GM23338 (cell line): ENCODE results near the gene STK4. TPM values are rescaled to one million over a fixed set of nuclear protein-coding genes. Genes with fewer than 3 reads are reported as not detected.

ENCODE experiments used
- ATAC-seq: fragments of 200-7000 bp; cut with Tn5 transposase; 3 replicates; pipeline ENCODE4 v1.9.1; 2020
- DNase-seq: peaks from one replicate; pipeline ENCODE4 v3.0.0-alpha.2; 2015; ENCODE audit warnings: low spot score
- H2AFZ ChIP-seq: fragments of 200-600 bp; sonication (generic); 2 replicates; pipeline ENCODE4 v1.8.0; 2016; ENCODE audit warnings: antibody characterized with exemption, mild to moderate bottlenecking, moderate library complexity
- H3F3A ChIP-seq: fragments of 200-600 bp; sonication (generic); replicated peaks from 2 replicates; pipeline ENCODE4 v1.8.0; 2017; ENCODE audit warnings: antibody characterized with exemption, mixed run types, low read depth
- H3K27ac ChIP-seq: fragments of 200-600 bp; sonication (generic); 2 replicates; pipeline ENCODE4 v1.6.1; 2016; ENCODE audit warnings: low read depth
- H3K27me3 ChIP-seq: fragments of 200-600 bp; sonication (generic); 2 replicates; pipeline ENCODE4 v1.8.0; 2016; ENCODE audit warnings: mild to moderate bottlenecking, mixed run types, moderate library complexity; ENCODE audit not compliant: insufficient read depth
- H3K36me3 ChIP-seq: fragments of 200-600 bp; sonication (generic); 2 replicates; pipeline ENCODE4 v1.8.0; 2016; ENCODE audit warnings: mild to moderate bottlenecking; ENCODE audit not compliant: insufficient read depth
- H3K4me1 ChIP-seq: fragments of 200-600 bp; sonication (generic); 2 replicates; pipeline ENCODE4 v1.8.0; 2016; ENCODE audit warnings: mild to moderate bottlenecking, moderate library complexity; ENCODE audit not compliant: insufficient read depth
- H3K4me2 ChIP-seq: fragments of 200-600 bp; sonication (generic); 2 replicates; pipeline ENCODE4 v1.7.1; 2017; ENCODE audit warnings: mixed run types
- H3K4me3 ChIP-seq: fragments of 200-600 bp; sonication (generic); 2 replicates; pipeline ENCODE4 v1.6.1; 2016; ENCODE audit warnings: mixed run types
- H3K79me2 ChIP-seq: fragments of 200-600 bp; sonication (generic); replicated peaks from 2 replicates; pipeline ENCODE4 v1.8.0; 2017; ENCODE audit warnings: mild to moderate bottlenecking; ENCODE audit not compliant: insufficient read depth
- H3K9me2 ChIP-seq: fragments of 200-600 bp; sonication (generic); 2 replicates; pipeline ENCODE4 v1.8.0; 2017; ENCODE audit not compliant: insufficient read depth
- H4K20me1 ChIP-seq: fragments of 200-600 bp; sonication (generic); replicated peaks from 2 replicates; pipeline ENCODE4 v1.8.0; 2017; ENCODE audit warnings: mild to moderate bottlenecking; ENCODE audit not compliant: insufficient read depth
- H3K27ac Mint-ChIP-seq: 2 replicates; pipeline ENCODE4 v1.8.0; 2020; ENCODE audit warnings: inconsistent platforms, mild to moderate bottlenecking, moderate library complexity, mixed read lengths
- H3K27me3 Mint-ChIP-seq: 3 replicates; pipeline ENCODE4 v1.8.0; 2022; ENCODE audit warnings: low read depth, mild to moderate bottlenecking, moderate library complexity, mixed read lengths, inconsistent platforms; ENCODE audit not compliant: insufficient read depth, poor library complexity
- H3K36me3 Mint-ChIP-seq: 3 replicates; pipeline ENCODE4 v1.8.0; 2021; ENCODE audit warnings: low read depth, mild to moderate bottlenecking, inconsistent platforms, moderate library complexity, mixed read lengths
- H3K4me1 Mint-ChIP-seq: 3 replicates; pipeline ENCODE4 v1.8.0; 2020; ENCODE audit warnings: mild to moderate bottlenecking, inconsistent platforms, mixed read lengths
- H3K4me3 Mint-ChIP-seq: 3 replicates; pipeline ENCODE4 v1.8.0; 2021; ENCODE audit warnings: moderate library complexity, mild to moderate bottlenecking, inconsistent platforms, mixed read lengths
- H3K9me3 Mint-ChIP-seq: 3 replicates; pipeline ENCODE4 v1.8.0; 2020; ENCODE audit warnings: moderate library complexity, mild to moderate bottlenecking, inconsistent platforms, mixed read lengths
- CREB1 ChIP-seq: fragments of 250-450 bp; sonication (Bioruptor Pico); IDR thresholded peaks from 2 replicates; pipeline ENCODE4 v1.5.0; 2020; ENCODE audit warnings: low read depth, mild to moderate bottlenecking, moderate library complexity
- EZH2 ChIP-seq: fragments of 200-600 bp; sonication (generic); IDR thresholded peaks from one replicate; pipeline ENCODE4 v1.8.0; 2017; ENCODE audit warnings: antibody characterized with exemption, mild to moderate bottlenecking, low read depth; ENCODE audit not compliant: unreplicated experiment
- EZH2phosphoT487 ChIP-seq: fragments of 200-600 bp; sonication (generic); IDR thresholded peaks from one replicate; pipeline ENCODE4 v1.8.1; 2018; ENCODE audit warnings: antibody characterized with exemption; ENCODE audit not compliant: unreplicated experiment
- JUNB ChIP-seq: IDR thresholded peaks from one replicate; pipeline ENCODE4 v1.6.1; 2016; ENCODE audit warnings: antibody characterized with exemption; ENCODE audit not compliant: unreplicated experiment
- NANOG ChIP-seq: IDR thresholded peaks from 2 replicates; pipeline ENCODE4 v1.6.1; 2016; ENCODE audit warnings: antibody characterized with exemption, borderline replicate concordance
- POLR2AphosphoS5 ChIP-seq: IDR thresholded peaks from 2 replicates; pipeline ENCODE4 v1.6.1; 2016; ENCODE audit warnings: antibody characterized with exemption, low read depth
- STAT1 ChIP-seq: IDR thresholded peaks from one replicate; pipeline ENCODE4 v1.6.1; 2016; ENCODE audit warnings: antibody characterized with exemption; ENCODE audit not compliant: unreplicated experiment
- ZNF114 ChIP-seq: fragments of 250-450 bp; sonication (Bioruptor Pico); IDR thresholded peaks from 2 replicates; pipeline ENCODE4 v1.5.0; 2020; ENCODE audit warnings: mild to moderate bottlenecking, moderate library complexity
- ZNF331 ChIP-seq: fragments of 250-450 bp; sonication (Bioruptor Pico); IDR thresholded peaks from 2 replicates; pipeline ENCODE4 v1.5.0; 2020; ENCODE audit warnings: low read depth, mild to moderate bottlenecking, moderate library complexity
- polyA plus RNA-seq: library from polyadenylated mRNA; unstranded; fragments of >200 nt; fragmentation: Nextera tagmentation; extraction: Ambion mirVana; gene quantifications from 2 replicates; pipeline ENCODE4 v1.2.1, GENCODE V29; 2016
- total RNA-seq: library from RNA; depleted of rRNA; stranded (reverse); fragments of >200 nt; shearing (Covaris generic); gene quantifications from 2 replicates; pipeline ENCODE4 v1.2.3, GENCODE V29; 2014
- TF ChIP-seq, protein P1 (sequence below): IDR thresholded peaks from 2 replicates; pipeline ENCODE4 v1.6.1; 2016; ENCODE audit warnings: antibody characterized with exemption
- TF ChIP-seq, protein P2 (sequence below): IDR thresholded peaks from one replicate; pipeline ENCODE4 v1.6.1; 2018; ENCODE audit warnings: antibody characterized with exemption; ENCODE audit not compliant: unreplicated experiment
- TF ChIP-seq, protein P3 (sequence below): fragments of 250-450 bp; sonication (Bioruptor Pico); IDR thresholded peaks from 2 replicates; pipeline ENCODE4 v1.5.0; 2020; ENCODE audit warnings: mild to moderate bottlenecking, moderate library complexity
- TF ChIP-seq, protein P4 (sequence below), 2 experiments: fragments of 200-600 bp in 1 of 2; sonication (generic) in 1 of 2; conservative IDR thresholded peaks; 2 replicates each; pipeline versions ENCODE4 v1.5.1 to v1.6.1; 2016 to 2017; ENCODE audit warnings: antibody characterized with exemption in 2 of 2, low read depth in 2 of 2, mild to moderate bottlenecking in 2 of 2, moderate library complexity in 1 of 2

Gene STK4
- total and polyA plus RNA-seq, 2 experiments from 2014 or later = 37.7 to 58.7 TPM

DNA sequence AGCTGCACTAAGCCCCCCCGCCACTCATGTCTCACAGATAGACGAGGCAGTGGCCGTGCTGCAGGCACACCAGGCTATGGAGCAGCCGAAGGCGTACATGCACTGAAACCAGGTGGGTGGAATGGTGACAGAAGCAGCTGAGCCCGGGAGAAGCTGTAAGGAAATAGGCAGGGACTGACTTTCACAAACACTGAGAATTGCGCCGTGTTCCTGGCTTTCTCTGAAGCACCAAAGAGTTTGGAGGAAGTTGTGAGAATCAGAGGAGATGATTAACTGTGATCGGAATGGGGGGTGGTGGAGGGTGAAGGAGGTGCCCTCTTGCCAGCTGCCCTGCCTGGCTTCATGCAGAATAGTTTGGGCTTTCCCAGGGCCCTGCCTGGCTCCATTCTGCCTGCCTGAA lies 27.7 kb upstream of the STK4 start:
- TF ChIP-seq, protein P1, sequence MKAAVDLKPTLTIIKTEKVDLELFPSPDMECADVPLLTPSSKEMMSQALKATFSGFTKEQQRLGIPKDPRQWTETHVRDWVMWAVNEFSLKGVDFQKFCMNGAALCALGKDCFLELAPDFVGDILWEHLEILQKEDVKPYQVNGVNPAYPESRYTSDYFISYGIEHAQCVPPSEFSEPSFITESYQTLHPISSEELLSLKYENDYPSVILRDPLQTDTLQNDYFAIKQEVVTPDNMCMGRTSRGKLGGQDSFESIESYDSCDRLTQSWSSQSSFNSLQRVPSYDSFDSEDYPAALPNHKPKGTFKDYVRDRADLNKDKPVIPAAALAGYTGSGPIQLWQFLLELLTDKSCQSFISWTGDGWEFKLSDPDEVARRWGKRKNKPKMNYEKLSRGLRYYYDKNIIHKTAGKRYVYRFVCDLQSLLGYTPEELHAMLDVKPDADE = no peak
- TF ChIP-seq, protein P2, sequence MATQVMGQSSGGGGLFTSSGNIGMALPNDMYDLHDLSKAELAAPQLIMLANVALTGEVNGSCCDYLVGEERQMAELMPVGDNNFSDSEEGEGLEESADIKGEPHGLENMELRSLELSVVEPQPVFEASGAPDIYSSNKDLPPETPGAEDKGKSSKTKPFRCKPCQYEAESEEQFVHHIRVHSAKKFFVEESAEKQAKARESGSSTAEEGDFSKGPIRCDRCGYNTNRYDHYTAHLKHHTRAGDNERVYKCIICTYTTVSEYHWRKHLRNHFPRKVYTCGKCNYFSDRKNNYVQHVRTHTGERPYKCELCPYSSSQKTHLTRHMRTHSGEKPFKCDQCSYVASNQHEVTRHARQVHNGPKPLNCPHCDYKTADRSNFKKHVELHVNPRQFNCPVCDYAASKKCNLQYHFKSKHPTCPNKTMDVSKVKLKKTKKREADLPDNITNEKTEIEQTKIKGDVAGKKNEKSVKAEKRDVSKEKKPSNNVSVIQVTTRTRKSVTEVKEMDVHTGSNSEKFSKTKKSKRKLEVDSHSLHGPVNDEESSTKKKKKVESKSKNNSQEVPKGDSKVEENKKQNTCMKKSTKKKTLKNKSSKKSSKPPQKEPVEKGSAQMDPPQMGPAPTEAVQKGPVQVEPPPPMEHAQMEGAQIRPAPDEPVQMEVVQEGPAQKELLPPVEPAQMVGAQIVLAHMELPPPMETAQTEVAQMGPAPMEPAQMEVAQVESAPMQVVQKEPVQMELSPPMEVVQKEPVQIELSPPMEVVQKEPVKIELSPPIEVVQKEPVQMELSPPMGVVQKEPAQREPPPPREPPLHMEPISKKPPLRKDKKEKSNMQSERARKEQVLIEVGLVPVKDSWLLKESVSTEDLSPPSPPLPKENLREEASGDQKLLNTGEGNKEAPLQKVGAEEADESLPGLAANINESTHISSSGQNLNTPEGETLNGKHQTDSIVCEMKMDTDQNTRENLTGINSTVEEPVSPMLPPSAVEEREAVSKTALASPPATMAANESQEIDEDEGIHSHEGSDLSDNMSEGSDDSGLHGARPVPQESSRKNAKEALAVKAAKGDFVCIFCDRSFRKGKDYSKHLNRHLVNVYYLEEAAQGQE = no peak
- TF ChIP-seq STAT1 (no peak), EZH2phosphoT487 (no peak), NANOG (no peak), ZNF331 (CRISPR knock-in tag) (no peak), CREB1 (CRISPR knock-in tag) (no peak), ZNF114 (no peak), JUNB (no peak), POLR2AphosphoS5 (no peak), EZH2 (no peak)
- TF ChIP-seq, protein P3, sequence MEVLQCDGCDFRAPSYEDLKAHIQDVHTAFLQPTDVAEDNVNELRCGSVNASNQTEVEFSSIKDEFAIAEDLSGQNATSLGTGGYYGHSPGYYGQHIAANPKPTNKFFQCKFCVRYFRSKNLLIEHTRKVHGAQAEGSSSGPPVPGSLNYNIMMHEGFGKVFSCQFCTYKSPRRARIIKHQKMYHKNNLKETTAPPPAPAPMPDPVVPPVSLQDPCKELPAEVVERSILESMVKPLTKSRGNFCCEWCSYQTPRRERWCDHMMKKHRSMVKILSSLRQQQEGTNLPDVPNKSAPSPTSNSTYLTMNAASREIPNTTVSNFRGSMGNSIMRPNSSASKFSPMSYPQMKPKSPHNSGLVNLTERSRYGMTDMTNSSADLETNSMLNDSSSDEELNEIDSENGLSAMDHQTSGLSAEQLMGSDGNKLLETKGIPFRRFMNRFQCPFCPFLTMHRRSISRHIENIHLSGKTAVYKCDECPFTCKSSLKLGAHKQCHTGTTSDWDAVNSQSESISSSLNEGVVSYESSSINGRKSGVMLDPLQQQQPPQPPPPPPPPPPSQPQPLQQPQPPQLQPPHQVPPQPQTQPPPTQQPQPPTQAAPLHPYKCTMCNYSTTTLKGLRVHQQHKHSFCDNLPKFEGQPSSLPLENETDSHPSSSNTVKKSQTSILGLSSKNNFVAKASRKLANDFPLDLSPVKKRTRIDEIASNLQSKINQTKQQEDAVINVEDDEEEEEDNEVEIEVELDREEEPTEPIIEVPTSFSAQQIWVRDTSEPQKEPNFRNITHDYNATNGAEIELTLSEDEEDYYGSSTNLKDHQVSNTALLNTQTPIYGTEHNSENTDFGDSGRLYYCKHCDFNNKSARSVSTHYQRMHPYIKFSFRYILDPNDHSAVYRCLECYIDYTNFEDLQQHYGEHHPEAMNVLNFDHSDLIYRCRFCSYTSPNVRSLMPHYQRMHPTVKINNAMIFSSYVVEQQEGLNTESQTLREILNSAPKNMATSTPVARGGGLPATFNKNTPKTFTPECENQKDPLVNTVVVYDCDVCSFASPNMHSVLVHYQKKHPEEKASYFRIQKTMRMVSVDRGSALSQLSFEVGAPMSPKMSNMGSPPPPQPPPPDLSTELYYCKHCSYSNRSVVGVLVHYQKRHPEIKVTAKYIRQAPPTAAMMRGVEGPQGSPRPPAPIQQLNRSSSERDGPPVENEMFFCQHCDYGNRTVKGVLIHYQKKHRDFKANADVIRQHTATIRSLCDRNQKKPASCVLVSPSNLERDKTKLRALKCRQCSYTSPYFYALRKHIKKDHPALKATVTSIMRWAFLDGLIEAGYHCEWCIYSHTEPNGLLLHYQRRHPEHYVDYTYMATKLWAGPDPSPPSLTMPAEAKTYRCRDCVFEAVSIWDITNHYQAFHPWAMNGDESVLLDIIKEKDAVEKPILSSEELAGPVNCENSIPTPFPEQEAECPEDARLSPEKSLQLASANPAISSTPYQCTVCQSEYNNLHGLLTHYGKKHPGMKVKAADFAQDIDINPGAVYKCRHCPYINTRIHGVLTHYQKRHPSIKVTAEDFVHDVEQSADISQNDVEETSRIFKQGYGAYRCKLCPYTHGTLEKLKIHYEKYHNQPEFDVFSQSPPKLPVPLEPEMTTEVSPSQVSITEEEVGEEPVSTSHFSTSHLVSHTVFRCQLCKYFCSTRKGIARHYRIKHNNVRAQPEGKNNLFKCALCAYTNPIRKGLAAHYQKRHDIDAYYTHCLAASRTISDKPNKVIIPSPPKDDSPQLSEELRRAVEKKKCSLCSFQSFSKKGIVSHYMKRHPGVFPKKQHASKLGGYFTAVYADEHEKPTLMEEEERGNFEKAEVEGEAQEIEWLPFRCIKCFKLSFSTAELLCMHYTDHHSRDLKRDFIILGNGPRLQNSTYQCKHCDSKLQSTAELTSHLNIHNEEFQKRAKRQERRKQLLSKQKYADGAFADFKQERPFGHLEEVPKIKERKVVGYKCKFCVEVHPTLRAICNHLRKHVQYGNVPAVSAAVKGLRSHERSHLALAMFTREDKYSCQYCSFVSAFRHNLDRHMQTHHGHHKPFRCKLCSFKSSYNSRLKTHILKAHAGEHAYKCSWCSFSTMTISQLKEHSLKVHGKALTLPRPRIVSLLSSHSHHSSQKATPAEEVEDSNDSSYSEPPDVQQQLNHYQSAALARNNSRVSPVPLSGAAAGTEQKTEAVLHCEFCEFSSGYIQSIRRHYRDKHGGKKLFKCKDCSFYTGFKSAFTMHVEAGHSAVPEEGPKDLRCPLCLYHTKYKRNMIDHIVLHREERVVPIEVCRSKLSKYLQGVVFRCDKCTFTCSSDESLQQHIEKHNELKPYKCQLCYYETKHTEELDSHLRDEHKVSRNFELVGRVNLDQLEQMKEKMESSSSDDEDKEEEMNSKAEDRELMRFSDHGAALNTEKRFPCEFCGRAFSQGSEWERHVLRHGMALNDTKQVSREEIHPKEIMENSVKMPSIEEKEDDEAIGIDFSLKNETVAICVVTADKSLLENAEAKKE (CRISPR knock-in tag) = no peak
- TF ChIP-seq, protein P4, sequence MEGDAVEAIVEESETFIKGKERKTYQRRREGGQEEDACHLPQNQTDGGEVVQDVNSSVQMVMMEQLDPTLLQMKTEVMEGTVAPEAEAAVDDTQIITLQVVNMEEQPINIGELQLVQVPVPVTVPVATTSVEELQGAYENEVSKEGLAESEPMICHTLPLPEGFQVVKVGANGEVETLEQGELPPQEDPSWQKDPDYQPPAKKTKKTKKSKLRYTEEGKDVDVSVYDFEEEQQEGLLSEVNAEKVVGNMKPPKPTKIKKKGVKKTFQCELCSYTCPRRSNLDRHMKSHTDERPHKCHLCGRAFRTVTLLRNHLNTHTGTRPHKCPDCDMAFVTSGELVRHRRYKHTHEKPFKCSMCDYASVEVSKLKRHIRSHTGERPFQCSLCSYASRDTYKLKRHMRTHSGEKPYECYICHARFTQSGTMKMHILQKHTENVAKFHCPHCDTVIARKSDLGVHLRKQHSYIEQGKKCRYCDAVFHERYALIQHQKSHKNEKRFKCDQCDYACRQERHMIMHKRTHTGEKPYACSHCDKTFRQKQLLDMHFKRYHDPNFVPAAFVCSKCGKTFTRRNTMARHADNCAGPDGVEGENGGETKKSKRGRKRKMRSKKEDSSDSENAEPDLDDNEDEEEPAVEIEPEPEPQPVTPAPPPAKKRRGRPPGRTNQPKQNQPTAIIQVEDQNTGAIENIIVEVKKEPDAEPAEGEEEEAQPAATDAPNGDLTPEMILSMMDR (conservative IDR thresholded peaks at IDR 0.05; ENCODE audit: low read depth in 2 of 2) = no peak
- Histone ChIP-seq H2AFZ (no peak overlapping the region), H3K36me3 (peaks cover 25% of the 10 kb centered on the region), H3K4me1 (no peaks in the 10 kb centered on the region), H3K4me3 (no peak overlapping the region), H3F3A (peaks cover 3% of the 10 kb centered on the region; the same call in 1 of the 2 replicates), H3K27ac (no peak overlapping the region), H3K9me2 (no peaks in the 10 kb centered on the region), H3K27me3 (no peaks in the 10 kb centered on the region), H3K79me2 (no peaks in the 10 kb centered on the region), H4K20me1 (peaks cover 3% of the 10 kb centered on the region; the same call in 1 of the 2 replicates), H3K4me2 (no peak overlapping the region)
- DNase-seq (no peak), ATAC-seq (no peak)
- Mint-ChIP-seq H3K36me3 (peaks cover 71% of the 10 kb centered on the region), H3K4me3 (no peak overlapping the region), H3K4me1 (no peaks in the 10 kb centered on the region), H3K27me3 (no peaks in the 10 kb centered on the region), H3K27ac (no peak overlapping the region), H3K9me3 (no peaks in the 10 kb centered on the region)
